Activated T-helper 1 cell treated with Interleukin-2 at 50 U/mL for 16 hours (primary cell): ENCODE measurements around the gene BTBD3.

ENCODE experiments used
- DNase-seq: peaks from one replicate; pipeline ENCODE4 v3.0.0-alpha.2; 2020; ENCODE audit warnings: low read depth

Gene BTBD3

DNA sequence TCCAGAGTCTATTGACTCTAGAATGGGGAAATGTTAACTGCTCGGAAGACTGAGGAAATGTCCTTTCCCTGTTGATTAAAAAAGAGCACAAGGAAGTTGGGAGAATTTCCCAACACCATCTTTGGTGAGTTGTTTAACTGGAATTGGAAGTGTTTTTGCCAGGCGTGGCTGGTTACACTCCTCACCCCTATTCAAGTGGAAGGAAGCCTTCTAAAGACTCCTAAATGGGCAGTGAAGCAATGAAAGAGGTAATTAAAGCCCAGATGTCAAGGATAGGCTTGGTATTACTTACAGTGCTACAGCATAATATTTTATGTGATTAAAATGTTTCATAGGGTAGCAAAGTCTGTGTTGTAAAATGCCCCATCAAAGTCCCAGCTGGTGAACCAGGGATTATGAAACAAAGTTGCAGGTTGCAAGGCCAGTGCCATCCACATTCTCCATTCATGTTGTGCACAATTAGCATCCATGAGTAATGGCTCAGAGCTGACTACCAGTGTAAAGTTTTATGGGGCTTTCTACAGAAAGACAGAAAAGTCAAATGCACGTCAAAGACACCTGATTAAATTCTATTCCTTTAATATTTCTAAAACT, 52.6 kb downstream of the BTBD3 start:
- DNase-seq, result no peak

DNA sequence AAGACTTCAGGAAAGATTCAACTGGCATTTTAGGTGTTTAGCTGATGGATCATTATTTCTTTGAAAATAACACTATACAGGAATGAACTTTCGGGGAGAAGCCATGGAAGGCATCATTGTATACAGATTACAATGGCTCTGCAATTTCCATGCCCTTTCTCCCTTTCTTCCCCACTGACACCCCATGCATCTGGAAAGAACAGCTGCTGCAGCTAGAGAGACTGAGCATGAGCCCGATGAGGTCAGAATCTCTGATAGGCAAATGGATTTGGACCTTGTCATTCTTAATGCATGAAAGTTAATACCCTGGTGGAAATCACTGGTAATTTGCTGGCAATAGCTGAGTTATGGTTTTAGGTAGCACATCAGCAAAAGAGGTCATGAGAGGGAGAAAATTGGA, 54.8 kb downstream of the BTBD3 start:
- no peak for DNase-seq
